SK-N-MC (cell line): ENCODE results near the gene HK1.

Experiments
- EZH2 ChIP-seq: fragments of 200-600 bp; sonication (generic); IDR thresholded peaks from one replicate; pipeline ENCODE4 v1.6.1; 2017; ENCODE audit warnings: antibody characterized with exemption
- POLR2AphosphoS5 ChIP-seq: IDR thresholded peaks from 2 replicates; pipeline ENCODE4 v1.6.1; 2012; ENCODE audit warnings: mild to moderate bottlenecking, low read depth, low read length, borderline replicate concordance

DNA sequence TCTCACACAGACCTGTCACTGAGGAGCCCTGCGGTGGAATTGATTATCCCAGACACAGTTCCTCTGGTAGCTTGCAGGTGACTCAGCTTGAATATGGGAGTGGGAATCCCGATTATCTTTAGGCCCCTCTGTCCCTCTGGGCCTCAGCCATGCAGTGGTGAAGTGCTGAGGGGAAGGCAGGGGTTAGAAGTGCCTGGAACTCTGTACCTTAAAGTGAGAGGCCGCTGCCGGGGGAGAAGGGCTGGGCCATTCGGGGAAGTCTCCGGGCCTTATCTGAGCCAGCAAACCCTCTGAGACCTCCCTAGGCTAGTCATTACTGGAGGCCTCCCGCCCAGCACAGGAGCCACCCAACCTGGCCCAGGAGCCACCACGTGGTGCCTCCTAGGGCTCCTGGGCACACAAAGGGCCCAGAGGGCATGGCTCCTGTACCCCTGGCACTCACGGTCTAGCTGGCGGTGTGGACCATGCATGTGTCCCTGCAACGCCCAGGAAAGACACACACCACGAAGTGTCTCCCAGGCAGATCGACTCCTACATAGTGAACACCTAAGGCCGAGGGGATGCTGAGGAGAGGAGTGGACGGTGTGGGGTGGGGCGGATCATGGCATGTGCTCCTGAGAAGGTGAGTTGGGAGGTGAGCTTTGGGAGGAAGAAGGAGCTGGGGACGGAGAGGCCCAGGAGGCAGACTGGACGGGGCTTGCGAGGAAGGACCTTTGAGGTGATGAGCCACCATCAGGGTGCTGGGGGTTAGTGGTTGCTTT lies 56.2 kb downstream of the HK1 start:
- TF ChIP-seq EZH2 (no peak), POLR2AphosphoS5 (no peak)
